Chondrocyte (in vitro differentiated cells): ENCODE measurements around the gene GPR162. TPM values are rescaled to one million over a fixed set of nuclear protein-coding genes. Genes with fewer than 3 reads are reported as not detected.

Experiments used
- DNase-seq: peaks from one replicate; pipeline ENCODE4 v3.0.0; 2021; ENCODE audit warnings: mixed read lengths, low spot score
- H3K27ac Mint-ChIP-seq: one replicate; pipeline ENCODE4 v1.8.0; 2021; ENCODE audit warnings: mild to moderate bottlenecking, moderate library complexity, mixed read lengths; ENCODE audit not compliant: unreplicated experiment
- H3K27me3 Mint-ChIP-seq: 2 replicates; pipeline ENCODE4 v1.8.0; 2021; ENCODE audit warnings: low read depth, mixed read lengths
- H3K36me3 Mint-ChIP-seq: 2 replicates; pipeline ENCODE4 v1.8.0; 2021; ENCODE audit warnings: low read depth, mixed read lengths
- H3K4me1 Mint-ChIP-seq: 2 replicates; pipeline ENCODE4 v1.8.0; 2021; ENCODE audit warnings: low read depth, mild to moderate bottlenecking, mixed read lengths
- H3K4me3 Mint-ChIP-seq: one replicate; pipeline ENCODE4 v1.8.0; 2021; ENCODE audit warnings: mild to moderate bottlenecking, moderate library complexity, mixed read lengths; ENCODE audit not compliant: unreplicated experiment
- H3K9me3 Mint-ChIP-seq: 2 replicates; pipeline ENCODE4 v1.8.0; 2021; ENCODE audit warnings: low read depth, mixed read lengths
- CTCF ChIP-seq: fragments of 200-600 bp; sonication (generic); IDR thresholded peaks from 2 replicates; pipeline ENCODE4 v1.5.0; 2021; ENCODE audit warnings: antibody characterized with exemption, mild to moderate bottlenecking, moderate library complexity
- total RNA-seq: library from RNA; stranded (reverse); gene quantifications from 3 replicates; pipeline ENCODE4 v1.2.1, GENCODE V29; 2021

The GPR162 gene
- total RNA-seq, 1 donor from 2014 or later: 4.2 TPM

DNA sequence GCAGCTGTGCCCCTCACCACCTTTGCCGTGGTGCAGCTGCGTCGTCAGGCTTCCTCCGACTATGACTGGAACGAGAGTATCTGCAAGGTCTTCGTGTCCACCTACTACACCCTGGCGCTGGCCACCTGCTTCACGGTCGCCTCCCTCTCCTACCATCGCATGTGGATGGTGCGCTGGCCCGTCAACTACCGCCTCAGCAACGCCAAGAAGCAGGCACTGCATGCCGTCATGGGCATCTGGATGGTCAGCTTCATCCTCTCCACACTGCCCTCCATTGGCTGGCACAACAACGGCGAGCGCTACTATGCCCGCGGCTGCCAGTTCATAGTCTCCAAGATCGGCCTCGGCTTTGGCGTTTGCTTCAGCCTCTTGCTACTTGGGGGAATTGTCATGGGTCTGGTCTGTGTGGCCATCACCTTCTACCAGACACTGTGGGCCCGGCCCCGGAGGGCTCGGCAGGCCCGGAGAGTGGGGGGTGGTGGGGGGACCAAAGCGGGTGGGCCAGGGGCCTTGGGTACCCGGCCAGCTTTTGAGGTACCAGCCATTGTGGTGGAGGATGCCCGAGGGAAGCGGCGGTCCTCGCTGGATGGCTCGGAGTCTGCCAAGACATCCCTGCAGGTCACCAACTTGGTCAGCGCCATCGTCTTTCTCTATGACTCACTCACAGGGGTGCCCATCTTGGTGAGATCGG lies 2.6 kb downstream of the GPR162 start:
- Mint-ChIP-seq H3K4me1 (peaks cover 56% of the 10 kb centered on the region), H3K36me3 (no peaks in the 10 kb centered on the region), H3K27ac (no peak overlapping the region), H3K27me3 (no peaks in the 10 kb centered on the region), H3K4me3 (no peak overlapping the region), H3K9me3 (no peaks in the 10 kb centered on the region)
- no peak for TF ChIP-seq CTCF
- DNase-seq: no peak

- Mint-ChIP-seq H3K27ac (no peak overlapping the region), H3K27me3 (no peaks in the 10 kb centered on the region), H3K36me3 (no peaks in the 10 kb centered on the region), H3K9me3 (no peaks in the 10 kb centered on the region), H3K4me3 (no peak overlapping the region), H3K4me1 (peaks cover 55% of the 10 kb centered on the region)
- no peak for TF ChIP-seq CTCF
- DNase-seq: no peak
Observed at GRCh38 chr12:6824901-6825381, 3.3 kb downstream of the GPR162 start.

DNA sequence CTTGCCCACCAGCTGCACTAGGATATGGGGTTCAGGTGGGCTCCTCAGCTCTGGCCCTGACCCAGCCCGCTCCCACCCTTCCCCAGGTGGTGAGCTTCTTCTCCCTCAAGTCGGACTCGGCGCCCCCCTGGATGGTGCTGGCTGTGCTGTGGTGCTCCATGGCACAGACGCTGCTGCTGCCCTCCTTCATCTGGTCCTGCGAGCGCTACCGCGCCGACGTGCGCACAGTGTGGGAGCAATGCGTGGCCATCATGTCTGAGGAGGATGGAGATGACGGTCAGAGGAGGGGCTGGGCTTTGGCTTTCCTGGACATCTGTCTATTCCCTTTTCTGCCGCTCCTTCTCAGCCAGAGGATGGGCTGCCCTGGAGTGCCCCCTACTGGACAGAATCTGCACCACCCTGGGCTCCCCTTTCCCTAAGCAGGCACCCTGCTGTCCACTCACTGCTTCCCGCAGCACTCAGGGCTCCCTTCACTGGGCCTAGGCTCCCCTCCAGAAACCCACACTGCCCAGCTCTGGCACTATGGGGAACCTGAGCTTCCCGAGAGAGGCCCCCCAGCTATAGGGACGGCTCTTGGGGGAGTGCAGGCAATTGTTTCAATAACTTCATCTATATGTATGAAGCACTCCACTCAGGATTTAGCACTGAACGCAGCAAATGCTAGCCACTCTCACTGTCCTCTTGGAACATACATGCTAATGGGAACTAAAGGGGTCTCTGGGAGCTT lies 3.9 kb downstream of the GPR162 start:
- Mint-ChIP-seq H3K27ac (no peak overlapping the region), H3K9me3 (no peaks in the 10 kb centered on the region), H3K4me1 (peaks cover 56% of the 10 kb centered on the region), H3K27me3 (no peaks in the 10 kb centered on the region), H3K4me3 (peak overlapping the region; percentile 44), H3K36me3 (no peaks in the 10 kb centered on the region)
- no peak for DNase-seq
- peak; percentile 90 for TF ChIP-seq CTCF

DNA sequence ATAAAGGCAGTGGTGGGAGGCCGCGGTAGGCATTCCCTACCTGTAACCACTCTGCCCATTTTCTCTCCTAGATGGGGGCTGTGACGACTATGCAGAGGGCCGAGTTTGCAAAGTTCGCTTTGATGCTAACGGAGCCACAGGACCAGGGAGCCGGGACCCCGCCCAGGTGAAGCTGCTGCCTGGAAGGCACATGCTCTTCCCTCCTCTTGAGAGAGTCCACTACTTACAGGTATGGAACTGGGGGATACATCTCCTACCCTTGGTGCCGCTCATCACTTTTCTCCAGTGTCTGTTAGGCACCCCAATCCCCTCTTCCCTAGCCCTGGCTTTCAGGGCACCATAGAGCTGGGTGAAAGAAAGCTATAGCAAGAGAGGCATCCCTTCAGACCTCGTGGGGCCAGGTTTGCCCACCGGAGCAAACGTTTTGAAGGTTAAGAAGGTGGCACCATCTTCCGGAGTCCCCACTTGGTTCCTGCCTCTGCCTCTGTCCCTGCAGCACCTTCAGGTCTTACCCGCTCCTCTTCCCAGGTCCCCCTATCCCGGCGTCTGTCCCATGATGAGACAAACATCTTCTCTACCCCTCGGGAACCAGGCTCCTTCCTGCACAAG lies 4.6 kb downstream of the GPR162 start:
- no peak overlapping the region for H3K27ac Mint-ChIP-seq
- H3K27me3 Mint-ChIP-seq: no peaks in the 10 kb centered on the region
- no peak for TF ChIP-seq CTCF
- H3K4me3 Mint-ChIP-seq: no peak overlapping the region
- no peaks in the 10 kb centered on the region for H3K9me3 Mint-ChIP-seq
- H3K36me3 Mint-ChIP-seq: peaks cover 2% of the 10 kb centered on the region
- no peak for DNase-seq
- peaks cover 52% of the 10 kb centered on the region for H3K4me1 Mint-ChIP-seq

DNA sequence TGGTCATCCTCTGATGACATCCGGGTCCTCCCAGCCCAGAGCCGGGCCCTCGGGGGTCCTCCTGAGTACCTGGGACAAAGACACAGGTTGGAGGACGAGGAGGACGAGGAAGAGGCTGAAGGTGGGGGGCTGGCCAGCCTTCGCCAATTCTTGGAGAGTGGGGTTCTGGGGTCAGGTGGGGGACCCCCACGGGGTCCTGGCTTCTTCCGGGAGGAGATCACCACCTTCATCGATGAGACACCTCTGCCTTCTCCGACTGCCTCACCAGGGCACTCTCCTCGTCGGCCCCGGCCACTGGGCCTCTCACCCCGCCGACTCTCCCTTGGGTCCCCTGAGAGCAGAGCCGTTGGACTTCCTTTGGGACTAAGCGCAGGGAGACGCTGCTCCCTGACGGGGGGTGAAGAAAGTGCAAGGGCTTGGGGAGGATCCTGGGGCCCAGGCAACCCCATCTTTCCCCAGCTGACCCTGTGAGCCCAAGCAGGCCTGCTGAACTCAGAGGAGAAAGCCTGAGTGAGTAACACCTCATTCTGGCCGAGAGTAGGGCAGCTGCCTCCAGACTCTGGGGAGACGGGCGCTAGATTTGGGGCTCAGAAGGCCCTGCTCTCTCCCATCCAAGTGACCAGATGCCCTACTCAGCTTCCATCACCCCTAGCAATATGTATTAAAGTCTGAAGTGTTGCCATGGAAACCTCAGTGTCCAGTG lies 5.3 kb downstream of the GPR162 start:
- Mint-ChIP-seq H3K36me3 (peaks cover 8% of the 10 kb centered on the region), H3K27me3 (no peaks in the 10 kb centered on the region), H3K27ac (peak overlapping the region; percentile 78), H3K9me3 (no peaks in the 10 kb centered on the region), H3K4me3 (peak overlapping the region; percentile 64), H3K4me1 (peaks cover 49% of the 10 kb centered on the region)
- TF ChIP-seq CTCF: no peak
- no peak for DNase-seq
